SH-SY5Y (cell line): Measurements from ENCODE around the gene IKZF4.

Experiments used
- GATA2 ChIP-seq: IDR thresholded peaks from 2 replicates; pipeline ENCODE4 v1.6.1; 2011; ENCODE audit warnings: mild to moderate bottlenecking, low read depth, low read length
- GATA3 ChIP-seq: IDR thresholded peaks from 2 replicates; pipeline ENCODE4 v1.6.1; 2011; ENCODE audit warnings: low read depth, mild to moderate bottlenecking, low read length, moderate library complexity

GRCh38 chr12:56029166-56029519 lies 8.3 kb downstream of the IKZF4 start:
- TF ChIP-seq GATA3 (no peak), GATA2 (no peak)
